Kidney epithelial cell (primary cell): ENCODE data around the gene RERE. TPM values are rescaled to one million over a fixed set of nuclear protein-coding genes. Genes with fewer than 3 reads are reported as not detected.

ENCODE experiments used
- DNase-seq: peaks from one replicate; pipeline ENCODE4 v3.0.0-alpha.2; 2010; ENCODE audit warnings: low read depth
- H3K27me3 ChIP-seq: 2 replicates; pipeline ENCODE4 v1.6.0; 2011; ENCODE audit warnings: low read length; ENCODE audit not compliant: control insufficient read depth, insufficient read depth
- H3K36me3 ChIP-seq: 2 replicates; pipeline ENCODE4 v1.5.1; 2011; ENCODE audit warnings: low read length; ENCODE audit not compliant: control insufficient read depth, insufficient read depth
- H3K4me3 ChIP-seq: 2 replicates; pipeline ENCODE4 v1.5.1; 2011; ENCODE audit warnings: low read depth, mild to moderate bottlenecking, control low read depth, low read length
- CTCF ChIP-seq: IDR thresholded peaks from 2 replicates; pipeline ENCODE4 v1.5.1; 2011; ENCODE audit warnings: mild to moderate bottlenecking, moderate library complexity, low read length, control low read depth, inconsistent platforms; ENCODE audit not compliant: insufficient read depth, poor library complexity, severe bottlenecking
- total RNA-seq: library from RNA; depleted of rRNA; stranded (reverse); fragments of >200 nt; gene quantifications from 2 replicates; pipeline ENCODE4 v1.2.3, GENCODE V29; 2015

The RERE gene
- total RNA-seq, 1 donor from 2014 or later = 47.5 TPM

- H3K4me3 ChIP-seq = no peak overlapping the region
- H3K36me3 ChIP-seq = peaks cover 1% of the 10 kb centered on the region
- no peaks in the 10 kb centered on the region for H3K27me3 ChIP-seq
- no peak for TF ChIP-seq CTCF
- DNase-seq = no peak
These were observed 428.5 kb downstream of the RERE start for GRCh38 chr1:8388732-8389562.

GRCh38 chr1:8386247-8386646, 431.2 kb downstream of the RERE start:
- no peak for TF ChIP-seq CTCF
- no peaks in the 10 kb centered on the region for H3K27me3 ChIP-seq
- H3K4me3 ChIP-seq = no peak overlapping the region
- peaks cover 1% of the 10 kb centered on the region for H3K36me3 ChIP-seq
- DNase-seq = no peak

- Histone ChIP-seq H3K4me3 (no peak overlapping the region), H3K36me3 (peaks cover 2% of the 10 kb centered on the region), H3K27me3 (no peaks in the 10 kb centered on the region)
- no peak for DNase-seq
- TF ChIP-seq CTCF = no peak
These were observed 432.9 kb downstream of the RERE start for GRCh38 chr1:8384577-8384976.

GRCh38 chr1:8384088-8384487, 433.4 kb downstream of the RERE start:
- DNase-seq = no peak
- peaks cover 2% of the 10 kb centered on the region for H3K36me3 ChIP-seq
- TF ChIP-seq CTCF = no peak
- H3K27me3 ChIP-seq = no peaks in the 10 kb centered on the region
- H3K4me3 ChIP-seq = no peak overlapping the region

GRCh38 chr1:8382608-8383505, 434.6 kb downstream of the RERE start:
- DNase-seq = no peak
- no peak overlapping the region for H3K4me3 ChIP-seq
- H3K27me3 ChIP-seq = no peaks in the 10 kb centered on the region
- H3K36me3 ChIP-seq = peaks cover 1% of the 10 kb centered on the region
- TF ChIP-seq CTCF = no peak
